ENCODE data around the gene ANKRD13D. TPM values are rescaled to one million over a fixed set of nuclear protein-coding genes. Genes with fewer than 3 reads are reported as not detected.

The ANKRD13D gene
- total RNA-seq, 2 donors from 2014 or later = 56.6 to 58.6 TPM

GRCh38 chr11:67245046-67245445 lies 44.1 kb upstream of the ANKRD13D start:
- no peak overlapping the region for H3K4me3 ChIP-seq (ENCODE audit: low read length)
- Mint-ChIP-seq H3K4me1 (peaks cover 19% of the 10 kb centered on the region), H3K4me3 (no peak overlapping the region), H3K27me3 (ENCODE audit: insufficient read depth) (no peaks in the 10 kb centered on the region), H3K9me3 (no peaks in the 10 kb centered on the region), H3K36me3 (ENCODE audit: low read depth) (peaks cover 71% of the 10 kb centered on the region), H3K27ac (no peak overlapping the region)
- H3K9me3 ChIP-seq (ENCODE audit: control insufficient read depth, low read length) = no peaks in the 10 kb centered on the region
- H3K9ac ChIP-seq (ENCODE audit: extremely low read depth, low read length, poor library complexity, severe bottlenecking) = no peak overlapping the region
- no peak for DNase-seq
- 97 to 98% methylated on average over 8 to 11 of the region's 11 CpGs for WGBS, 2 experiments (ENCODE audit: insufficient coverage in 1 of 2, insufficient read length in 1 of 2)
- no peak for TF ChIP-seq CTCF (conservative IDR thresholded peaks at IDR 0.05)
- H3K27ac ChIP-seq (ENCODE audit: low read depth, low read length) = no peak overlapping the region
- H3K27me3 ChIP-seq (ENCODE audit: control insufficient read depth, insufficient read depth, low read length, poor library complexity, severe bottlenecking) = no peaks in the 10 kb centered on the region
- peaks cover 8% of the 10 kb centered on the region for H3K4me1 ChIP-seq (ENCODE audit: control insufficient read depth, insufficient read depth, low read length)
- peaks cover 77% of the 10 kb centered on the region for H3K36me3 ChIP-seq (ENCODE audit: control insufficient read depth, insufficient read depth, low read length)

GRCh38 chr11:67247946-67248550 lies 41.1 kb upstream of the ANKRD13D start:
- no peak overlapping the region for H3K9ac ChIP-seq (ENCODE audit: extremely low read depth, low read length, poor library complexity, severe bottlenecking)
- peaks cover 97% of the 10 kb centered on the region for H3K36me3 ChIP-seq (ENCODE audit: control insufficient read depth, insufficient read depth, low read length)
- no peak overlapping the region for H3K27ac ChIP-seq (ENCODE audit: low read depth, low read length)
- no peak for DNase-seq
- WGBS, 2 experiments (ENCODE audit: insufficient coverage in 1 of 2, insufficient read length in 1 of 2) = 91 to 95% methylated on average over 5 of the region's 5 CpGs
- Mint-ChIP-seq H3K27me3 (ENCODE audit: insufficient read depth) (no peaks in the 10 kb centered on the region), H3K4me1 (no peaks in the 10 kb centered on the region), H3K4me3 (no peak overlapping the region), H3K9me3 (no peaks in the 10 kb centered on the region), H3K27ac (no peak overlapping the region), H3K36me3 (ENCODE audit: low read depth) (peaks cover 87% of the 10 kb centered on the region)
- no peak for TF ChIP-seq CTCF (conservative IDR thresholded peaks at IDR 0.05)
- no peaks in the 10 kb centered on the region for H3K27me3 ChIP-seq (ENCODE audit: control insufficient read depth, insufficient read depth, low read length, poor library complexity, severe bottlenecking)
- no peaks in the 10 kb centered on the region for H3K9me3 ChIP-seq (ENCODE audit: control insufficient read depth, low read length)
- H3K4me3 ChIP-seq (ENCODE audit: low read length) = no peak overlapping the region
- no peaks in the 10 kb centered on the region for H3K4me1 ChIP-seq (ENCODE audit: control insufficient read depth, insufficient read depth, low read length)

- no peaks in the 10 kb centered on the region for H3K4me1 Mint-ChIP-seq
- Histone ChIP-seq H3K36me3 (ENCODE audit: control insufficient read depth, insufficient read depth, low read length) (peaks cover 97% of the 10 kb centered on the region), H3K9me3 (ENCODE audit: control insufficient read depth, low read length) (no peaks in the 10 kb centered on the region), H3K4me1 (ENCODE audit: control insufficient read depth, insufficient read depth, low read length) (no peaks in the 10 kb centered on the region), H3K27ac (ENCODE audit: low read depth, low read length) (no peak overlapping the region), H3K4me3 (ENCODE audit: low read length) (no peak overlapping the region), H3K9ac (ENCODE audit: extremely low read depth, low read length, poor library complexity, severe bottlenecking) (no peak overlapping the region), H3K27me3 (ENCODE audit: control insufficient read depth, insufficient read depth, low read length, poor library complexity, severe bottlenecking) (no peaks in the 10 kb centered on the region)
- DNase-seq = no peak
- no peaks in the 10 kb centered on the region for H3K27me3 Mint-ChIP-seq (ENCODE audit: insufficient read depth)
- TF ChIP-seq CTCF (conservative IDR thresholded peaks at IDR 0.05) = no peak
- no peak overlapping the region for H3K27ac Mint-ChIP-seq
- H3K36me3 Mint-ChIP-seq (ENCODE audit: low read depth) = peaks cover 86% of the 10 kb centered on the region
- no peaks in the 10 kb centered on the region for H3K9me3 Mint-ChIP-seq
- no peak overlapping the region for H3K4me3 Mint-ChIP-seq
Measured at GRCh38 chr11:67248653-67249052, 40.5 kb upstream of the ANKRD13D start.

Measured in endodermal cell (in vitro differentiated cells).